HG02798 (cell line): ENCODE results near the gene MVD.
A peak's percentile ranks its signal among the peaks of the same experiment; 100 is the strongest.
"Not testable (repeated sequence)": the region's sequence is repeated elsewhere in the genome, so short reads cannot be mapped to it uniquely, and the experiment has no call there.

ENCODE experiments used
- ATAC-seq: cut with Tn5 transposase; IDR thresholded peaks from one replicate; pipeline ENCODE4 v1.9.1; 2021; ENCODE audit warnings: mild to moderate bottlenecking; ENCODE audit not compliant: unreplicated experiment, poor library complexity

MVD gene

DNA sequence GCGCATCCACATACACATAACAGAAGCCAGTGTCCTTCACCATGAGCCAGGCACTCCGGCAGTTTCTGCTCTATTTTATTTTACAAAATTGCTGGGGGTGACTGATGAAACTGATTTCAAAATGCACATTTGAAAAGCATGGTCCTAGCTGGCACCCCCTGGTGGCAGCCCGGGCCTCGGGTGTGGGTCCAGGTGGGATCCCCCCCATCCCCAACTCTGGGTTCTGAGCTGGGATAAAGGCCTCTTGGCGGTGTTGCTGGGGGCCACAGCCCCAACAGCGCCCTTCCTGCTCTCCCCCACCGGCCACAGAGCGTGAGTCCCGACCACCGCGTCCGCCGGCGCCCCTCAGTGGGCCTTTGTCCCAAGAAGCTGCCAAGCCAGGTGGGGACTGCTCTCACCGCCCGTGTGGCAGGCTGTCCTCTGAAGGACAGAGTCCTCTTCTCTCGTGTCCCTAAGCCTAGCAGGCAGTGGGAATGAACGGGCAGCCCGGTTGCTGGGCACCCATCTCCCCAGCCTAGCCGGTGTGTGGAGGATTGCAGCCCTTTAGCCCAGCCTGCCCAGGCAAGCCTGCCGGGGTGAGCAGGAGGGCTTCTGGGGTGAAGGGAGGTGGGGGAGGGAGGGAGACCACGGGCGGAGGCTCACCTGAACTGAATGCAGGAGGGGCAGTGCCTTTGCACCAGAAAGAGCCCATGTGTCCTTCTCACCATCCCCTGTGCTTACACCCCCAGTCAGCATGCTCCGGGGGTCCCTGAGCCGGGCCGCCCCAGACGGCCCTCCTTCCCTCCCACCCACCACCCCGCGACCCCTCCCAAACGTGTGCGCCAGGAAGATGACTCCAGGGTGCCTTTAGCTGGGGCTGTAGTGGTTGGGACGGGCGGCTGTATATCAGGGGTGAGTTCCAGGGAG lies 22.5 kb upstream of the MVD start:
- ATAC-seq: no peak

DNA sequence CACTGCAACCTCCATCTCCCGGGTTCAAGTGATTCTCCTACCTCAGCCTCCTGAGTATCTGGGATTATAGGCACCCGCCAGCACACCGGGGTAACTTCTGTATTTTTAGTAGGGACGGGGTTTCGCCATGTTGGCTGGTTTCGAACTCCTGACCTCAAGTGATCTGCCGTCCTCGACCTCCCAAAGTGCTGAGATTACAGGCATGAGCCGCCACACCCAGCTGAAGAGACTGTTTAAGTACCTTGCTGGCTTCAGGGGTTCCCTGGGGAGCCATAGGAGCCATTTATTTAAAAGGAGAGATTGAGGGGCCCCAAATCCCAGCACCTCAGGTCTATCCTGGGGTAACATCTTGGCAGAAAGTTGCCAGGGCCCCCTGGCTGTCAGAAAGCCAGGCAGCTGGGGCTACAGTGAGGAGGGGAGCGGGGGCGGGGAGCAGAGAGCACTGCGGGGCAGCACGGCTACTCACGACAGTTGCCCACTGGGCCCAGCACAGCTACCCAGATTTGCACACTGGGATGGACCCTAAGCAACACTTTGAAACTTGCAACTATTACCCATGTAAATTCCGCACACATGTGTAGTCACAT lies 21.8 kb upstream of the MVD start:
- ATAC-seq: no peak

DNA sequence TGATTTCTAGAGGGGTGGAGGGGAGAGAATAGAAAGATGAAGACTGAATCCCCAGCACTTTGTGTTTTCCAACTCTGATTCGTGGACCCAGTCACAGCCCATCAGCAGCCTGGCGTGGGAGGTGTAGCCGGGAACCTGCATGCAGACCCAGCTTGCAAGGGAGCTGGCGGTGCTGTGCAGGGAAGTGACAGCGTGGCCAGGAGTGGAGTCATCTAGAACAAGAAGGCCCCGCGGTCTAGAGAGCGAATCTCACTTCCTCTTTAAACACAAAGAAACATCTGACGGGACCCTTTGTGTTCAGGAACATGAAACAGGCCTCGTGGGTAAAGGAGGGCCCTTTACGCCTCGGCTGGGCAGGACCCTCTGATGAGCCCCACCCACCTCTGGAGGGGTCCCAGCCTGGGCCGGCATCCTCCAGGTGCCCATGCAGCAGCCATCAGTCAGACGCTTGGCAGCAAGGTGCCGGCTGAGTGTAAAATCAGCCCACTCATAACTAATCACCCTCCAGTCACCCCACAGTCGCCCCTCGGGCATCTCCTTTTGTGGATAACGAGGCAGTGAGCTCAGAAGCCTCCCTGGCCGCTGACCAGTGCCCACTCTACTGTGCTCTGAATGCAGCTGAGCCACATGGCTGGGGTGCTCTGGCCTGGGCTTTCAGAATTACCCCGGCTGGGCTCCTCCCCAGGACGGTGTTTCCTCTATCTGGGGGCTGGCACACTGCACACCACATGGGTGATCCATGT lies 19.0 kb upstream of the MVD start:
- peak; percentile 61 for ATAC-seq

DNA sequence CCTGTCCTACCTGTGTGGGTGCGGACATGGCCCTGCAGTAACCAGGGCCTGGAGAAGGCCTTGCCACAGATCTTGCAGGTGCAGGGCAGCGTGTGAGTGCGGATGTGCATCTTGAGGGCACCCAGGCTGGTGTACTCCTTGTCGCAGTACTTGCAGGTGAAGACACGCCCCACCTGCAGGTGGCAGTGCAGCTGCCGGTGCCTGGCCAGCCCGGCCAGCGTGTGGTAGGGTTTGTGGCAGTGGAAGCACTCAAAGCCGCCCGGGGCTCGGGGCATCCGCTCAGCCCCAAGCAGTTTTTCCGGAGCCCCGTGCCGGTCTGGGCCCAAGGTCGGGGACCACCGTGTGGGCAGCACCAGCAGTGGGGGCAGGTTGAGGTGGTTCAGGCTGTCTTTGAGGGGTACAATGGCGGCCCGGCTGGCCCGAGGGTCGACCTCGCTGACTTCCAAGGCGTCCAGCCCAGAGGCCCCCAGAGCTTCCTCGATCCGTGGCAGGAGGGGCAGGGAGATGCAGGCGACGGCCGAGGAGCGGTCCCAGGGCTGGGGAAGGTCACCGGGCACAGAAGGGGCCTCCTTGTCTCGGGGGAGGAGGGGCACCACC lies 18.3 kb upstream of the MVD start:
- peak; percentile 35 for ATAC-seq

DNA sequence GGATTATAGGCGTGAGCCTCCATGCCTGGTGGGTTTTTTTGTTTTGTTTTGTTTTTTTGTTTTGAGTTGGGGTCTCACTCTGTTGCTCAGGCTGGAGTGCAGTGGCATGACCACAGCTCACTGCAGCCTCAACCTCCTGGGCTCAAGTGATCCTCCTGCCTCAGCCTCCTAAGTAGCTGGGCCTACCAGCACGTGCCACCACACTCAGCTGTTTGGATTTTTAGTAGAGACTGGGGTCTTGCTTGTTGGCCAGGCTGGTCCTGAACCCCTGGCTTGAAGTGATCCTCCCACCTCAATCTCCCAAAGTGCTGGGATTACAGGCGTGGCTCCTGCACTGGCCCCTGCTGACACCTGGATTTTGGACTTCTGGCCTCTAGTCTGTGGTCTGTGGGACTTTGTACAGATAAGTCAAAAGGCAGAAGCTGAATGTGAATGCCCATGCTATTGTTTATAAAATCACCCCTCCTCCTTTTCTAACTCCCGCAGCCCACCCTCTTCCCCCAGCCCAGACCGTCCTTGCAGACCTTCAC lies 17.7 kb upstream of the MVD start:
- ATAC-seq: no peak

DNA sequence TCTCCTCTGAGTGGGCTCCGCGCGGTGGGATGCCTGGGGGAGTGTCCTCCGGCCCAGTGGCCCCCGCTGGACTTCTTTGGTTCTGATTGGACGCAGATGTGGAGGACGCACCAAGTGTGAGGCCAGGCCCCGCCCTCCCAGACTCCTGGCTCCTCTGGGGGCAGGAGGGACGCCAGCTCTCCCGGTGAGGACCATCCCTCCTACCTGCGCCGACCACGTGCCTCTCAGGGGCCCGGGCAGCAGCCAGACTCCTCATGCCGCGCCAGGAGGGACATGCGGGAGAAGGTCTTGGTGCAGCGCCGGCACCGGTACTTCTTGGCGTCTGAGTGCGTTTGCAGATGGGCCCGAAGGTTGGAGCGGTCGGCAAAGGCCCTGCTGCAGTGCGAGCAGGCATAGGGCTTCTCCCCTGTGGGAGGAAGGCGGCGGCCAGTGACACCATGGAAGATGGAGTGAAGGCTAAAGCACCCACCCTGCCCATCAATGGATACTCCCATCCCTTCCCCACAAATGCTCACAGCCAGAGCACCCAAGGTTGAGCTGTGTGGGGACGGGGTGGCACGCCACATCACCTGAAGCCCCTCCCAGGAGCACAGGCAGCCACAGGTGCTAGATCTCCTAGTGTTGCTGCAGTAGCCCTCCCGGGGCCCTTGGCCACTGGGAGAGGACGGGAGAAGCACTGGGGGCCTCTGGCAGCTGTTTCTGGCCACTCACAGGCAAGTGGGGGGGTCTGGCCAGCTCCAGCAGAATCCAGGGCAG lies 15.5 kb upstream of the MVD start:
- ATAC-seq: no peak

DNA sequence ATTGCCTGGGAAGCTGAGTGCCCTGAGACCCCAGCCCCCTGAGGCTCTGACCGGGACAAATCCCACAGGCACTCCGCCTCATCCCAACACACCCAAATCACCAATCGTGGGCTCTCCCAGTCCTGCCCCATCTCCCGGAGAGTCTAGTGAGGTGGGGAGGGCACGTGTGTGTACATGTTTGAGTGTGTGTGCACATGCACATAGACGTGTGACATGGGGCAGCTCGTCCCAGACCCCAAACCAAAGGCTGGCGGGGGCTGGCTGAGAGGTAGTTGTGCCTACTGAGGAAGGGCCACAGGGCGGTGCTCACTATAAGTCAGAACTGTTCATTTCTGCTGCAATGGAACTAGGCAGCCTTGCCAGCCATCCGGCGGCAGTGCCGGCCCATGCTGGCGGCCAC lies 14.8 kb upstream of the MVD start:
- ATAC-seq: no peak

DNA sequence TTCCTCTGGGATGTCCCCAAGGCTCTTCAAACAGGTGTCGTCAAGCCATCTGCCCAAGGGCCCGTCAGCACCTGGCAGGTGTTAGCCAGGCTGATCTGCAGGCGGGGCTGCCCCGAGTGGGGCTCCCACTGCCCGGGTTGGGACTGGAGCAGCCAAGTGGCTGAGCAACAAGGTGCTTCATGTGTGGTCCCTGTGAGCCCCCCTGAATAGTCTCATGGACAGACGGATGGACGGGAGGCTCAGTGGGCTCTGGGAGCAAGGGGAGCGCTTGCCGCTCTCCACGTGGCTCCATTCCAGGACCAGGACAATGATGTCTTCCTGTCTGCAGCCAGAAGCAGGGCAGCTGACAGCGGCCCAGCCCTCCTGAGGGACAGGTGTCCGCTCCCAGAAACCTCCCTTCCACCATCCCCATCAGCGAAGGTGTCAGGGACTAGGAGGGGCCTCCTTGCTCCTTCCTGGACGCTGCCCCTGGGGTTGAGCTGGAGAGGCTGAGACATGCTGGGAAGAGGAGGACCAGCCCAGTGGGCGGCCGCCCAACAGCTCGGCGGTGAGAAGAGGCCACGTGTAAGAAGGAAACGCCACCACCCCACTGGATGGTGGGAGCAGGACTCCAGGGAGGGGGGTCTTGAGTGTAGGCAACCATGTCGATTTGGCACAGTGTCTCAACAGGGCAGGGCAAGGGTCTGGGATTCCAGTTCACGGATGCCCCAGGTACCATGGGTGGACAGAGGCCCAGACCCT lies 13.8 kb upstream of the MVD start:
- no peak for ATAC-seq

DNA sequence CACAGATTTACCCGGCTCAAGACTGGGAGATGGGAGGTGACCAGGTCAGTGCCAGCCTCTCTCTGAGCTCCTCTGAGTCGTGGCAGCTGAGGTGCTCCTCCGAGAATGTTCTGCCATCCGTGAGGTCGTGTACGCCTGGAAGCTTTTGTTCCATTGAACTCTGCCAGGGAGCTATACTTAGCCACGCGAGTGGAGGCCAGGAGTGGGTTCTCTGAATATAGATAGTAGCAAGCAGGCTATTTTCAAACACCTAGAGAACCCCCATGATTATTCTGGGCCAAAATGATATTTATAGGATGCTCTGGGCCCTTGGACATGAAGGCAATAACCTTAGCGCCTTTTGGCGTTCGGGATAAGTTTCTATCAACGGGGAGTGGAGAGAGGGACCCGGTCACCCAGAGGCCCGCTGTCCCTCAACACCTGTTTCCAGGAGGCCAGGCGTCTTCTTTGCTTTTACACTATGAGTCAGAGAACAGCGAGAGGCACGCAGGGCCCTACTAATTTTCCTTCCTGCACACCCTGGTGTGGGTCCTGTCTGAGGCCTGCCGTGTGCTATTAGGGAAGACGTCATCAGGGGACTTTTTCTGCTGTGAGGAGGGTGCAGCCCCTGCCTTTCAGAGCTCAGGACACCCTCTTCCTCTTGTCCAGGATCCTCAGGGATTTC lies 11.0 kb upstream of the MVD start:
- ATAC-seq: peak; percentile 42

DNA sequence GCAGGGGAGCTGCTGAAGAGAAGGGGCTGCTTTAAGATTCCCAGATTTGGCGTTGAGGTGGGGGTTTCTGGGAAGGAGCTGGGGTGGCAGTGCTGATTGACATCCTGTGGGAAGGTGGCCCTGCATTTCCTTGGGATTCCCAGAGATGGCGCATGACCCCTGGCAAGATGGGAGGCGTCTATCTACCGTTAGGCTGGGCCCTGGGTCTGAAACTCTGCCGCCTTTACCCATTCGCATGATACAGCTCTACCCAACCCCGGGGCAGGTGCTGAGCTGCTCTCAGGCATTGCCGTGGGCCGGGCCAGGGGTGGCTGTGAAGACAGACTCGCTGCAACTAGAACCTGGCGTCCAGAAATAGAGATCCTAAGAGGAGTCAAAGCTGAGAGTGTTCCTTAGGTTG lies 9.9 kb upstream of the MVD start:
- no peak for ATAC-seq

DNA sequence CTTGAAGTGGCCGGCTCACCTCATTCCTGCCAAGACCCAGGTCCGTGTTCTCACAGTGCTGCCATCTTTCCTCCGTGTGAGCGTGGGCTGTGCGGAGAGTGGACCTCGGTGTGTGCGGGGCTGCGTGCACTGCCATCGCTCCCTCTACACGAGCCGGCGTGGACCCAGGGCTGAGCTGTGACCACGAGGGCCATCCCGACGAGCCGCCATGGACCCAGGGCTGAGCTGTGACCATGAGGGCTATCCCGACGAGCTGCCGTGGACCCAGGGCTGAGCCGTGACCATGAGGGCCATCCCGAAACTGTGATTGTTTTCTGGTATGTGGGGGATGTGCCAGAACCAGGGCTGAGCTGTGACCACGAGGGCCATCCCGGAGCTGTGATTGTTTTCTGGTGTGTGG lies 8.9 kb upstream of the MVD start:
- no peak for ATAC-seq

DNA sequence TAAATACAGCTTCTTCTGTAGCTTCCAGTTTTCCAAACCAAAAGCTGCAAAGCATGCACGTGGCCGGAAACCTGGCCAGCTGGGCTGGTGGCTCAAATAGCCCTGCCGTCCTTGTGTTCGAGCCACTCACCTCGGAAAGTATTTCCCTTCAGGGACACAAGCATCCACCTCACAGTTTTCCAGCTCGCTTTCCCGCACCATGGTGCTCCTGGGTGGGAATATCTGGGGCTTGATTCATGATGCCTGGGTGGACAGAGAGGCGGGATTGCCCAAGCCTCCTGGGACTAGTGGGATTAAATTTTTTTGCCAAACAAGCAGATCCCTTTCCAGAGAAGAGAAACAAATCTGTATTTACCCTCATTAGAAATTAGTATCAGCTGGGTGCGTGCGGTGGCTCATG lies 7.1 kb upstream of the MVD start:
- ATAC-seq: no peak

DNA sequence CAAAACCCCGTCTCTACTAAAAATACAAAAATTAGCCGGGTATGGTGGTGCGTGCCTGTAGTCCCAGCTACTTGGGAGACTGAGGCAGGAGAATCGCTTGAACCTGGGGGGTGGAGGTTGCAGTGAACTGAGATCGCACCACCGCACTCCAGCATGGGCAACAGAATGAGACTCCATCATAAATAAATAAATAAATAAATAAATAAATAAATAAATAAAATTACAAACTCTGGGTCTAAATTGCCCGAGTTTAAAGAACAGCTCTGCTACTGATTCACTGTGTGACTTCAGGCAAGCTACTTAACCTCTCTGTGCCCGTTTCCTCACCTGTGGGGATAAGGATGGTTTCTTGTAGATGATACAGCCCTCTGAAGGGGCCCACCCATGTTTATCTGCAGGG lies 6.6 kb upstream of the MVD start:
- ATAC-seq: not testable (repeated sequence)

DNA sequence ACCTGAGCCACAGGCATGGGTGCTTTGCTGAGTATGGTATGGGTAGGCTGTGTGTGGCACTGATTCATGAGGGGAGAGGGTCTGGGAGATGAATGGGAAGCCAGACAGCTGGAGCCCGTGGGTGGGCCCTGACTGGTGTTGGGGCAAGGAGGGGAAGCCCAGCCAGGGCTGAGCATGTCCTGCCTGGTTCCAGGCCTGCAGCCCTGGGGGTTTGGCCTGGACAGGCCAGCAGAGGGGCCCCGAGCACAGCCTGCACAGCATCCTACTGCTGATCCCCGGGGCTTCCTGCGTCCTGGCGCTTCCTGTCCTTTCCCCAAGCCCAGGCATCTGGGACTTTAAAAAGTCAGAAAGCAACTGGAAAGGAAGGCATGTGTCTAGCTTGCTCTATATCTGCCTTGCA lies 4.6 kb upstream of the MVD start:
- ATAC-seq: no peak

DNA sequence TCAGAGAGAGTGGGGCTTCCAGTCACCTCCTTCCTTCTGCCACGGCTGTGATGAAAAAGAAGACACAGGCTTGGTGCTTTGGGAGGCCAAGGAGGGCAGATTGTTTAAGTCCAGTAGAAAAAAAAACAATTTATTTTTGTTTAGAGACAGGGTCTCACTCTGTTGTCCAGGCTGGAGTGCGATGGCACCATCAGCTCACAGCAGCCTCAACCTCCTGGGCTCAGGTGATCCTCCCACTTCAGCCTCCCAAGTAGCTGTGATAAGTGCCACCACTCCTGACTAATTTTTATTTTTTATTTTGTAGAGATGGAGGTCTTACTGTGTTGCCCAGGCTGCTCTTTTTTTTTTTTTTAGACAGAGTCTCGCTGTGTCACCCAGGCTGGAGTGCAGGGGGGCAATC lies 2.7 kb upstream of the MVD start:
- no peak for ATAC-seq

DNA sequence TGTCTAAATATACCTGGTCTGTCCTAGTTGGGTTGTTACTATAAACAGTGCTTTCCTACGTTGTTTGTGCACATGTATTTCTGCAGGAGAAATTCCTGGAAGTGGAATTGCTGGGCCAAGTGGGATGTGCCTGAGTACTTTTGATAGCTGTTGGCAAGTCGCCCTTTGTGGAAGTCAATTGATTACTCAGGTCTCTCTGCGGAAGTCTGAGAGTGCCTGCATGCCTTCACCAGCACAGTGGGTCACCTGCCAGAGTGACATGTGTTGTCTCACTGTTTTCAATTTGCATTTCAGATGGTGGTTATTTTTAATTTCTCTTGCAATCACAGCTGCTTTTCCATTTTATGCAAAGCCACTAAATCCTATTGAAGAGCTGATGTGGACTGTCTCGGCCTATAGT lies 2.3 kb upstream of the MVD start:
- no peak for ATAC-seq

DNA sequence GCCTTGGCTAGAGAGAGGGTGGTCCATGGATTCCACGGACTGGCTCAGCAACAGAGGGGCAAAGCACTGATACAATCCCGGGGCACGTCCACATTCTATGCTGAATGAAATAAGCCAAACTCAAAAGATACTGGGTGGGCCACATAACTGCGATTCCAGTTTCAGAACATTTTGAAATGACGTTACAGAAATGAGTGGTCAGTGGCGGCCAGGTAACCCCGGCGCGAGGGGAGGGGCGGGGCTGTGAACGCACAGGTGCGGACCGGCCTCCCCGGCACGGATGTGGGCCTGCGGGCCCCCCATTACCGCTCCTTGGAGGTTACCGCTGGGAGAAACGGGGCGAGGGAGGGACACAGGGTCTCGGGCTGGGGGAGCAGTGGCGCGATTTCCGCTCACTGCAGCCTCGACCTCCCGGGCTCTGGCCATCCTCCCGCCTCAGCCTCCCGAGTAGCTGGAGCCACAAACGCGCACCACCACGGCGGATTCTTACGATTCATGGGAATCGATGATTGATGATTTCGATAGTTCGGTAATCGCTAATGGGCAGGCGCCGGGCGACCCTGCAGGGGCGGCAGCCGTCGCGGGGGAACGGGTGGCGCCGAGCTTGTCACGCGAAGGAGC lies 559 bp downstream of the MVD start:
- no peak for ATAC-seq

DNA sequence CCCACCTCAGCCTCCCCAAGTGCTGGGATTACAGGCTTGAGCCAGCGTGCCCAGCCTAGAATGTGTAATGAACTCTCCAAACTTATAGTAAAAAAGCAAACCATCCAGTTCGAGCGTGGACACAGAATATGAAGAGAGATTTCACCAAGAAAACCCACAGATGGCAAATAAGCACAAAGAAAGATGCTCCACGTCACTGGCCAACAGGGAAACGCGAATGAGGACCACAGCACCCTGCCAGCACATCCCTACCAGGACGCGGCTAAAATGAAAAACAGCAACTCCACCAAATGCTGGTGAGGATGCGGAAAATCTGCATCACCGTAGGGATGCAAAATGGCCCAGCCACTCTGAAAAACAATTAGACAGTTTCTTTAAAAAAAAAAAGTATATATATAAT lies 1.4 kb downstream of the MVD start:
- ATAC-seq: no peak
